SK-MEL-5 (cell line): ENCODE data around the gene SEMA4G. TPM values are rescaled to one million over a fixed set of nuclear protein-coding genes. Genes with fewer than 3 reads are reported as not detected.
A peak's percentile ranks its signal among the peaks of the same experiment; 100 is the strongest.

Experiments used
- DNase-seq: peaks from one replicate; pipeline ENCODE4 v3.0.0-alpha.2; 2016; ENCODE audit warnings: low read depth, low spot score
- in situ Hi-C: cut with HindIII; loops from 2 replicates; pipeline ENCODE4 v1.10.0; 2016; ENCODE audit warnings: low sequenced_read_pairs, high pct_unique_total_duplicates, low pct_unique_long_range_greater_than_20kb
- small RNA-seq, 2 experiments: library from RNA; depleted of rRNA; stranded (forward); fragments of <200 nt; gene quantifications; one replicate each; pipeline ENCODE3, GENCODE V24; 2014
- total RNA-seq: library from RNA; depleted of rRNA; stranded (reverse); fragments of >200 nt; shearing (Covaris generic); gene quantifications from 2 replicates; pipeline ENCODE4 v1.2.3, GENCODE V29; 2014; rRNA removed

Gene SEMA4G
- total RNA-seq, 1 experiment from 2014 or later, result 1.3 TPM

DNA sequence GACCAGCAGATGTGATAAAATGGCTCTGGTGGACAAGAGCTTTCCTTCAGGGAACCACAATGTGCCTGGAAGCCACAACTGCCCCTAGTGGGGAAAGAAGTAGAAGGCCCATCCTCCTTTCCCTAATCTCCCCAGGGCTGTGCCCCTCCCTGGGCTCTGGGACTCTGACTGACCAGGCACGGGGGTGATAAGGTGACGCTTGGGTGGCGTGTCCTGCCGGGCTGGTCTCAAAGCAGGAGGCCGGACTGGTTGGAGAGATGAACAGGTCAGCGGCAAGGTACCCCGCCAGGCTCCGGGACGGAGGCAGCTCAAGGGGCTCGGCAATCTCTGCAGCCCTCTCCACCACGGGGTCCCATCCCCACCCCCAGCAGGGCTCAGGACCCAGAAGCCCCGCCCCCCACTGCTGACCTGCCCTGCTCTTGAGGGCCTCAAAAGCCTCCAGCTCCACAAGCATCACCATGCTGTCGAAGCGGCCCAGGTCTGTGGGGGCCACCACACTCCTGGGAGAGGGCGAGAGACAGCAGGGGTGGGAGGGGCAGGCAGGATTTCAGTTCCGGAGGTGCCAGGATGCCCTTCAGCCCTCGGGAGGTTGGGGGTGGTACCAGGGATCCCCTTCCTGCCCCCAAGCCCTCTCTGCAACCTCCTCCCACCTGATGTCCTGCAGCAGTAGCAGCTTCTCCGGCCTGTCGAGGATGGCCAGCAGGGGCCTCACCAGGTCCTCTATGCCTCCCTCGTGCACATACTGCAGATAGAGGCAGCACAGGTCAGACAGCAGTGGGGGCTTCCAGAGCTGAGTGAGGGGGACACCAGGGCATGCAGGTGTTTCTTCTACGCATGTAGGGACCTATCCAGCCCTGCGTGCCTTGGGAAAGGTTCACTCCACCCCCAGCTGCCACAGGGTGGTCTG is 42.5 kb downstream of the SEMA4G start:
- in situ Hi-C loops, result no loop called here
- DNase-seq, result peak; percentile 50

DNA sequence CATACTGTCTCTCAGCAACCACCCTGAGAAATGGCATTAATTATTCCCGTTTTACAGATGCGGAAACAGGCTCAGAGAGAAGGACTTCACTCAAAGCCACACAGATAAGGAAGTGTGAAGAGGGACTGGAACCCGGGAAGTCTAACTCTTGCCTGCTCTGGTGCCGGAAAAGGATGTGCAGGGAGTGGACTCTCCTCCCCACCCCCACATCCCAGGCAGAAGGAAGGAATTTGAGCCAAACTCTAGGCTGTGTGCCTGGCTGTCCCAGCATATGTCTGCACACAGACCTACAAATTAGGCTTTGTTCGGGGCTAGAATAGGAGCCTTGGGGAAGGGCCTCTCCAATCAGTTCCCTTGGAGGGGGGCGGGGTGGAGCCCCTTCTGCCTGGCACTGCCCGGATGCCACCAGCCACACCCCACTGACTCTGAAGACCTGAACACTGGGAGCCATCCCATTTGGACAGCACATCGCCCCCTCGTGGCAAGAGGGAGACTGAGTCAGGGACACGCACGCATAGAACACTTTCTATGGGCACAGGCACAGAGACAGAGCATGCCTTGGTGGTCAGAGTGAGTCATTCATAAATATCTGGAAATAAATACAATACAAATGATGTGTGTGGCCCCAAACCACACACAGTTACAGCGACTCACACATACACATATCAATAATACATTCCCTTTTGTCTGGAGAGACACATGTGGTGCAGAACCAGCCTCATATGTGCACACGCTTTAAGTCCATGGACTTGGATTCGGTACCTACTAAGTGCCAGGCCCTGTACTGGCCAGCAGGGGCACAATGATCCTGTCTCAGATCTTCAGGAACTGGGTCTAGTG is 43.4 kb downstream of the SEMA4G start:
- in situ Hi-C loops, result no loop called here
- peak; percentile 96 for DNase-seq

DNA sequence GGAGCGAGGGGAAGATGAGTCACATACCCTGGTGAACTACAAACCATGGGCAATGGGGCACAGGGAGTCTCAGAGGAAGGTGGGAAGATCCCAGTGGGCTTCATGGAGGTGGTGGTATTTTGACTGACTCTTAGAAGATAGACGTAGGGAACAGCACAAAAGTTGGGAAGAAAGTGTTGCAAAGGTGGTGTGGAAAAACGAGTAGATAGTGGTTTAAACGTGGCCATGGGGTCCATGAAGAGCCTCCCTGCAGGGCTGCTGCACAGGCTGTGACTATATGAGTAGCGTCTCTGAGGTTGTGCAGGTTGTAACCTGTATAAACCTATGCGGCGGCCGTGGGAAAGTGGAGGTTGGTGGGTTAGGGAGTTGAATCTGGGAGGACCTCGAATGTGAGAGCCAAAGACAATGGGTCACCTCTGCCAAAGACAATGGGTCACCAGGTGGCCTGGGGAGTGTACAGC is 44.1 kb downstream of the SEMA4G start:
- in situ Hi-C loops, result no loop called here

DNA sequence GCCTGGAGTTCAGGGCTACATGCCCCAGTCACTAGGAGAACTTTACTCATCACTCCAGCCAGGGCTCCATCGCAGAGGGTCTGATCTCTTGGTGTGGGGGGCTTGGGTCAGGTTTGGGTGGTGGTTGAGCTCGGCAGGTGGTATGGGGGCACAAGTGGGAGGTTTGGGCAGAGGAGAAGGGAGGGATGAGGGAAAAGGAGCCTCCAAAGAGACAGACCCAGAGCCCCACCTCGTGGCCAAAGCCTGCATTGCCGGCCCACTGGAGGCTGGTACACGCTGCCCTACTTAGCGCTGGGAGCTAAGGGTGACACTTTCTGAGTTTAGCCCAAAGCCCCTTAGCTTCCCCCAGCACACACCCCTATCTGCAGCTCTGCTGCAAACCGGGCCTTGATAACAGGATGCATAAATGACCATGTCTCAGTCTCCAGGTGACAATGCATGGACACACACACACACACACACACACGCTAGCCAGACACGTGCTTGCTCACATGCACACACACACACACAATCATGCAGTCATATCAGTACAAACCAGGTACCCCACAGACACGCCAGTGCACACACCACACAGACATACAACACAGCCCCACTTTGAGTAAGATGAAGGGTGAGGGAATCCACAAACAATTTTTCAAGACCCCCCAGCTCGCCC is 45.1 kb downstream of the SEMA4G start:
- in situ Hi-C loops, result no loop called here
- DNase-seq, result peak; percentile 72

More for the DNA sequence above, 44.1 kb downstream of the SEMA4G start:
- DNase-seq, result no peak

DNA sequence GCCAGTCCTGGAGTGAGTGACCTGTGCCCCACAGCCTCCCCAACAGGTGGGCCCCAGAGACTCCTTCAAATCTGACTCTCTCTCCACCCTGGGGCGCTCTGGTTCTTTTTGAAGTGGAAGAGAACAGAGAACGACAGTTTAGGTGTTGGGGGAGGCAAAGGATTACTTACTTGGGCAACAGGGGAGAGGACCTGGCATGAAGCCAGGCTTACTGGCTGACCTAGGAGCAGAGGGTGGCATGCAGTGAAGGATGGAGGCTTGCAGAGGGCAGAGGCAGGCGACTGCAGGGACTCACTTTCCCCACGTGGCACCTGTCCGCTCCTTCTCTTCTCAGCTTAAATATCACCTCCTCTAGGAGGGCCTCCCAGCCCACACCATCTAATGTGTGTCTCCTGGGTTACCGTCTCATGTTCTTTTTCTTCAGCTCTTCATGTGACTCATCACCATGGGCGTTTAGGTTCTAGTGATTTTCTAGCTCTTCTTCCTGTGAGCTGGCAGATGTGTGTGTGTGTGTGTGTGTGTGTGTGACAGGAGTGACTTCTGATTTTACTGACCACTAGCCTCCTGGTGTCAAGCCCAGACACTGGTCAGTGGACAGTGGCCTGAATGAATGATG is 45.8 kb downstream of the SEMA4G start:
- DNase-seq, result no peak
- in situ Hi-C loops, result no loop called here

DNA sequence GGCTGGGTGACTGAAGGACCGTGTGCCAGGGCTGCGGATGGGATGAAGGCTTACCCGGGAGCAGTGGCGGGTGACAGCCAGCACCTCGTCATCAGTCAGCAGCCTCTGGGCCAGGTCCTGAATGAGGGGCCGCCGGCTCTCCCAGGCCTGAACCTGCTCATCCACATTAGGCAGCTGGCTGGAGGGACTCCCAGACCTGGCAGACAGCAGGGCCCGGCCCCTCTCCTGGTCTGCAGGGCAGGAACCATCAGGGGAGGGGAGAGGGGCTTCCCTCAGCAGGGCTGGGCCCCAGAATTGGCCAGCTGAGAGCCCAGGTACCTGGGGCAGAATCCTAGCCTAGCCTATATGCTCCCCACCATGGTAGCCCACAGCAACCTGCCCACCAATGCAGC is 46.3 kb downstream of the SEMA4G start:
- no peak for DNase-seq
- in situ Hi-C loops, result no loop called here

DNA sequence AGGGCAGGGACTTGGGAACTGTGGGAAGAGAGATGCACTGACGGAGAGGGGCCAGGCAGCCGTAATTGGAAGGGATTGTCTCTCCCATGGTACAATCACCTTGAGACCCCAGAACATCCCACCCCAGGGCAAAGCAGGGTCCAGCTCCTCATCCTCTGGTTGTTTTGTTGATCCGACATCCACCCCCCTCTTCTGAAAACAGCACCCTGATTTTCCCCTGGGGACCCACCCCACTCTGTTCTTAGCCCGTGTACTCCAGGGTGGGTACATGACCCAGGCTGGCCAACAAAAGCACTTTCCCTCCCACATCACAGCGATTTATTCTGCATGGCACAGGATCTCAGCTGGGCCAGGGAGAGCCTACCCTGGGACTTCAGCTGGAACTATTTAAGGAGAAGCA is 47.5 kb downstream of the SEMA4G start:
- no peak for DNase-seq
- in situ Hi-C loops, result no loop called here

DNA sequence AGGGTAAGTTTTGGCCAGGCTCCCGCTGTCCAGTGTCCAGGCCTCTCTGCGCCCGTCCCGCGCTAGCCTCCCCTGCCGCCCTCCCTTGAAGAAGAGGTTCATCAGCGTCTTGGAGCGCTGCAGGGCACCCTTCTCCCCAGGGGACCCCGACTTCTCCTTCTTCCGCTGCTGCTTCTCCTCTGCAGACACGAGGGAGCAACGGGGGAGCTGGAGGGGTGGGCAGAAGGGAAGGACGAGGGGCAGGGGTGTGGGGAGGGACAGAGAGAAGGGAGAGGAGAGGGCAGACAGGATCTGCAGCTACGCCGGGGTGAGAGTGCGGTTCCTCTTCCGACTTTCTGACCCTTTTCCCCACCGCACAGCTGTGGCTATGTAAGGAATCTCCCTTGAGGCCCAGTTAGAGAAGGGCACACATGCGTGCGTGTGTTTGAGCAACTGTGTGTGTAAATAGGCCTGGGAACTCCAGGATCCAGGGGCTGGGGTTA is 48.9 kb downstream of the SEMA4G start:
- in situ Hi-C loops, result no loop called here
- no peak for DNase-seq

DNA sequence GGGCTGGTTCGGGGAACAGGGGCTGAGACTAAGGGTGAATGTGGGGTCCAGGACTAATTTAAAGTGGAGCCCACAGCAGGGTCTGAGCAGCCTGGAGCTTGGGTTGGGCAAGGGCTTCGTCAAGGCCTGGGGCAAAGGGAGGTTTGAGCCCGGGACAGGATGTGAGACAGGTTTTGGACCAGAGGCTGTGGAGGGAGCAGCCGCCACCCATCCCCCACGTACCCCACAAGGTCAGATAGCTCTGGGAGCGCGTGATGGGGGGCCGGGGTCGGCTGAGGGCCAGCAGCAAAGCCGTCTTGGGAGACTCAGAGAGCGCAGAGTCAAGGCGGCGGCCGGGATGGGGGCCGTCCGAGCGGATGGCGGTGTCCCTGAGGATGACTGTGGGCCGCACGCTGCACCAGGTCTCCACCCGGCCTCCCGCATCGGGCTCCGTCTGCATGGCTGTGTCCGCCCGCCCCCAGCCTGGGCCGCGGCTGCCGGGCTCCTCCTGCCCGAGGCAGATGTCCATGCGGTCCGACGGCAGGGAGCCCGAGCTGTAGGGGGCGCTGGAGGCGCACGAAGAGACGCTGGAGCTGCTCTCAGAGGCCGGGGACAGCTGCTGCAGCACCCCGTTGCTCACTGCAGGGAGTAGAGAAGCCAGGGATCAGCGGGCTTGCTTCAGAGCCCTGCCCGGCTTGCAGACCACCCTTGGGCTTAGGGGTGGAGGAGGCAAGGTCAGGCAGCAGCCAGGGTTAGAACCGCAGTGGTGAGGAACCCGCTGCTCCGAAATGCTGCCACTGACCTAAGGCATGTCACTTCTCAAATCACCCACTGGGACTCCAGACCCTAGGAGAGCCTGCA is 49.5 kb downstream of the SEMA4G start:
- peak; percentile 83 for DNase-seq
- in situ Hi-C loops, result no loop called here

Small RNA genes within 50 kb of the gene (small RNA-seq; reads per million reads assigned to genes)
- 0 reads per million in 2 experiments for gene MIR608

Other genes starting within 250 kb of the SEMA4G start
- not detected in 2 replicates for gene PAX2, start 223.9 kb upstream of the SEMA4G start, total RNA-seq
- gene SLF2, start 56.5 kb upstream of the SEMA4G start, total RNA-seq, result 21.8 and 24.4 TPM in 2 replicates
- gene MRPL43, start 18.0 kb downstream of the SEMA4G start, total RNA-seq, result 46.3 and 52.9 TPM in 2 replicates
- gene TWNK, start 18.0 kb downstream of the SEMA4G start, total RNA-seq, result 14.7 and 14.8 TPM in 2 replicates
- 37.1 and 41.0 TPM in 2 replicates for gene LZTS2, start 30.3 kb downstream of the SEMA4G start, total RNA-seq
- 0.74 and 1.5 TPM in 2 replicates for gene PDZD7, start 61.6 kb downstream of the SEMA4G start, total RNA-seq
- 66.8 and 76.9 TPM in 2 replicates for gene SFXN3, start 61.7 kb downstream of the SEMA4G start, total RNA-seq
- 1.9 and 2.3 TPM in 2 replicates for gene KAZALD1, start 92.5 kb downstream of the SEMA4G start, total RNA-seq
- not detected in 2 replicates for gene TLX1, start 161.8 kb downstream of the SEMA4G start, total RNA-seq